ENCODE measurements around the gene INTS6. TPM values are rescaled to one million over a fixed set of nuclear protein-coding genes. Genes with fewer than 3 reads are reported as not detected.

Gene INTS6
- polyA plus RNA-seq, 1 donor (not counting 4 experiments of a cell fraction or from before 2014, with no cell fraction given) = 44.2 TPM

DNA sequence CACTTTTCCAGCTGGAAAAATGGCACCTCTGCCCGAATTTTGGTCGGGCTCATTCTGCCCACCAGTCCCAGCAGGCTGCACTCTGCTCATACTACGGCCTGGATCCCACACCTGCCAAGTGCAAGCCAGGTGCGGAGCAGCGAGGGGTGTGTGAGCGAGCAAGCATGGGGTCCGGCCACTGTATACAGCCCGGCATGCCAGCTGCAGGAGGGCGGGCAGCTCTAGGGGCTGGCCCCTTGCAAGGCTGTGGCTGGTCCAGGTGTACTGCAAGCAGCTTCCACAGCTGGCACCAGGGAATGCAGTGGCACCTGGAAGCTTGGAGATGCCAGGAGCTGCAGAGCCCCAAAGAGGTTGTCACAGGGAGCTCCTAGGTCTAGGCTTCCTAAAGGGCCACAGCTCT, 2.7 kb upstream of the INTS6 start:
- Histone ChIP-seq H3K4me1 (ENCODE audit: control insufficient read depth, extremely low read depth, insufficient read depth, low read length) (peaks cover 10% of the 10 kb centered on the region), H3K27me3 (ENCODE audit: control insufficient read depth, extremely low read depth, insufficient read depth, low read length) (no peaks in the 10 kb centered on the region), H3K9me3 (ENCODE audit: control insufficient read depth, low read depth, low read length) (no peaks in the 10 kb centered on the region), H3K9ac (ENCODE audit: control insufficient read depth, extremely low read depth, insufficient read depth, low read length) (no peak overlapping the region), H2AFZ (ENCODE audit: control insufficient read depth, low read length) (no peak overlapping the region), H3K27ac (ENCODE audit: control insufficient read depth, insufficient read depth, low read length) (no peak overlapping the region), H3K4me2 (ENCODE audit: control insufficient read depth, extremely low read depth, insufficient read depth, low read depth, low read length) (no peak overlapping the region), H3K36me3 (ENCODE audit: control insufficient read depth in 2 of 2, extremely low read depth in 1 of 2, insufficient read depth in 2 of 2, low read length in 2 of 2) (peaks cover under 1 to 8% of the 10 kb centered on the region in 2 experiments), H3K4me3 (ENCODE audit: control insufficient read depth in 2 of 3, extremely low read depth in 1 of 3, insufficient read depth in 2 of 3, low read depth in 1 of 3, low read length in 3 of 3) (no peak overlapping the region), H4K20me1 (ENCODE audit: control insufficient read depth, extremely low read depth, insufficient read depth, low read length) (no peaks in the 10 kb centered on the region), H3K79me2 (ENCODE audit: control insufficient read depth, insufficient read depth, low read length) (peaks cover 15% of the 10 kb centered on the region), H3K9me1 (ENCODE audit: control insufficient read depth, extremely low read depth, insufficient read depth, low read length) (no peaks in the 10 kb centered on the region)
- dilution Hi-C loops (cut with MboI; ENCODE audit: extremely low pct_ligation_motif_present, low sequenced_read_pairs) = no loop called here
- DNase-seq (ENCODE audit: low read depth, low spot score) = no peak
- FAIRE-seq = no peak
- TF ChIP-seq, protein P1, sequence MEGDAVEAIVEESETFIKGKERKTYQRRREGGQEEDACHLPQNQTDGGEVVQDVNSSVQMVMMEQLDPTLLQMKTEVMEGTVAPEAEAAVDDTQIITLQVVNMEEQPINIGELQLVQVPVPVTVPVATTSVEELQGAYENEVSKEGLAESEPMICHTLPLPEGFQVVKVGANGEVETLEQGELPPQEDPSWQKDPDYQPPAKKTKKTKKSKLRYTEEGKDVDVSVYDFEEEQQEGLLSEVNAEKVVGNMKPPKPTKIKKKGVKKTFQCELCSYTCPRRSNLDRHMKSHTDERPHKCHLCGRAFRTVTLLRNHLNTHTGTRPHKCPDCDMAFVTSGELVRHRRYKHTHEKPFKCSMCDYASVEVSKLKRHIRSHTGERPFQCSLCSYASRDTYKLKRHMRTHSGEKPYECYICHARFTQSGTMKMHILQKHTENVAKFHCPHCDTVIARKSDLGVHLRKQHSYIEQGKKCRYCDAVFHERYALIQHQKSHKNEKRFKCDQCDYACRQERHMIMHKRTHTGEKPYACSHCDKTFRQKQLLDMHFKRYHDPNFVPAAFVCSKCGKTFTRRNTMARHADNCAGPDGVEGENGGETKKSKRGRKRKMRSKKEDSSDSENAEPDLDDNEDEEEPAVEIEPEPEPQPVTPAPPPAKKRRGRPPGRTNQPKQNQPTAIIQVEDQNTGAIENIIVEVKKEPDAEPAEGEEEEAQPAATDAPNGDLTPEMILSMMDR (optimal IDR thresholded peaks at IDR 0.05 in 1 of 3, IDR thresholded peaks at IDR 0.05 in 1 of 3, conservative IDR thresholded peaks at IDR 0.05 in 1 of 3; ENCODE audit: extremely low read depth in 1 of 3, insufficient read depth in 2 of 3, low read length in 3 of 3) = no peak
- no peak for TF ChIP-seq EZH2 (IDR thresholded peaks at IDR 0.05; ENCODE audit: low read length)

DNA sequence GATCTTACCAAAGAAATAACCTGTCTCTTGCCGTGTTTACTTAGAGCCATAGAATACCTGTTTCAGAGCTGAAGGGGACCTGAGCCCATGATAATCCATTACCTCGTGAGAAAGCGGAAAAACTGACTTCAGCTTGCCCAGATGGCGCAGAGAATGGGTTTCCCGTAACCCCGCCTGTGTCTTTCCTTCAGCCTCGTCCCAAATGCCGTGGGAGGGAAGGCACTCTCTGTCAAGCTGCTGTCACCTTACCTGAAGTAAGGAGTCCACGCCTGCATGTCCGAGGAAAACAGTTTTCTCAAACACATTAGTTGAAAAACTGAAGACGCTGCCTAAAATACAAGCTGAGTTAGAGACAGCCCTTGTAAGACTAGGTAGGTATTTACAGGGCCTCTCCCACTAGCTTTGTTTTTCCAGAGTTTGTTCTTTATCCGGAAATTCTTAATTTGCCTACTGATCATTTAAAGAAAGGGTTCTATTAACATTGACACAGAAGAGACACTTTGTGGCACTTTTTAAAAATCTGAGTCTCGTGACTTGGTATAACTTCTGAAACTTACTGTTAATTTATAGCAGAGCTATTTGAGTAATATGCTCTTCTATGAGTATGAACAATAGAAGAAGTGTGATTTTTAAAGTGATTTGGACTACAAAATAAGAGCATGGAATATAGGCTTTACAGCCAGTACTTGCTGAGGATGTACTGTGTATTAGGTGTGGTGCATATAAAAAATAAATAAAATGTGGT, 1.3 kb upstream of the INTS6 start:
- dilution Hi-C loops (cut with MboI; ENCODE audit: extremely low pct_ligation_motif_present, low sequenced_read_pairs) = no loop called here

More for the DNA sequence above, 1.3 kb upstream of the INTS6 start:
- Histone ChIP-seq H2AFZ (ENCODE audit: control insufficient read depth, low read length) (peak overlapping the region; percentile 83), H4K20me1 (ENCODE audit: control insufficient read depth, extremely low read depth, insufficient read depth, low read length) (no peaks in the 10 kb centered on the region), H3K79me2 (ENCODE audit: control insufficient read depth, insufficient read depth, low read length) (peaks cover 21% of the 10 kb centered on the region), H3K4me1 (ENCODE audit: control insufficient read depth, extremely low read depth, insufficient read depth, low read length) (peaks cover 11% of the 10 kb centered on the region), H3K9me3 (ENCODE audit: control insufficient read depth, low read depth, low read length) (no peaks in the 10 kb centered on the region), H3K27ac (ENCODE audit: control insufficient read depth, insufficient read depth, low read length) (peak overlapping the region; percentile 92), H3K27me3 (ENCODE audit: control insufficient read depth, extremely low read depth, insufficient read depth, low read length) (no peaks in the 10 kb centered on the region), H3K9me1 (ENCODE audit: control insufficient read depth, extremely low read depth, insufficient read depth, low read length) (no peaks in the 10 kb centered on the region), H3K36me3 (ENCODE audit: control insufficient read depth in 2 of 2, extremely low read depth in 1 of 2, insufficient read depth in 2 of 2, low read length in 2 of 2) (peaks cover 8 to 12% of the 10 kb centered on the region in 2 experiments), H3K9ac (ENCODE audit: control insufficient read depth, extremely low read depth, insufficient read depth, low read length) (peak overlapping the region; percentile 92), H3K4me2 (ENCODE audit: control insufficient read depth, extremely low read depth, insufficient read depth, low read depth, low read length) (peak overlapping the region; percentile 100), H3K4me3 (ENCODE audit: control insufficient read depth in 2 of 3, extremely low read depth in 1 of 3, insufficient read depth in 2 of 3, low read depth in 1 of 3, low read length in 3 of 3) (peak overlapping the region; percentile 56 to 97 (median 93))
- DNase-seq (ENCODE audit: low read depth, low spot score) (no peak), FAIRE-seq (peak; percentile 68)
- no peak for TF ChIP-seq EZH2 (IDR thresholded peaks at IDR 0.05; ENCODE audit: low read length)
- TF ChIP-seq, protein P1 (optimal IDR thresholded peaks at IDR 0.05 in 1 of 3, IDR thresholded peaks at IDR 0.05 in 1 of 3, conservative IDR thresholded peaks at IDR 0.05 in 1 of 3; ENCODE audit: extremely low read depth in 1 of 3, insufficient read depth in 2 of 3, low read length in 3 of 3) = no peak

Measured in keratinocyte (primary cell).